Osteoblast (primary cell): ENCODE data around the gene CRY2. TPM values are rescaled to one million over a fixed set of nuclear protein-coding genes. Genes with fewer than 3 reads are reported as not detected.
"Not testable (repeated sequence)": the region's sequence is repeated elsewhere in the genome, so short reads cannot be mapped to it uniquely, and the experiment has no call there.

ENCODE experiments used
- DNase-seq: peaks from one replicate; pipeline ENCODE4 v3.0.0; 2011; ENCODE audit warnings: low spot score, mixed read lengths; ENCODE audit not compliant: insufficient read length; ENCODE audit errors: missing footprints
- H2AFZ ChIP-seq: 2 replicates; pipeline ENCODE4 v1.6.0; 2011; ENCODE audit warnings: mild to moderate bottlenecking, low read length
- H3K27ac ChIP-seq: 2 replicates; pipeline ENCODE4 v1.5.1; 2011; ENCODE audit warnings: mild to moderate bottlenecking, low read depth, low read length, moderate library complexity
- H3K27me3 ChIP-seq: 2 replicates; pipeline ENCODE4 v1.6.0; 2012; ENCODE audit warnings: mild to moderate bottlenecking, control low read depth, inconsistent platforms, low read length, moderate library complexity; ENCODE audit not compliant: insufficient read depth
- H3K36me3 ChIP-seq: 2 replicates; pipeline ENCODE4 v1.5.1; 2011; ENCODE audit warnings: mild to moderate bottlenecking, low read length, control low read depth, moderate library complexity; ENCODE audit not compliant: insufficient read depth
- H3K4me1 ChIP-seq: 2 replicates; pipeline ENCODE4 v1.5.1; 2011; ENCODE audit warnings: mild to moderate bottlenecking, low read length, control low read depth, moderate library complexity; ENCODE audit not compliant: insufficient read depth
- H3K4me2 ChIP-seq: 2 replicates; pipeline ENCODE4 v1.6.0; 2011; ENCODE audit warnings: mild to moderate bottlenecking, low read length; ENCODE audit not compliant: insufficient read depth
- H3K4me3 ChIP-seq: fragments of 200-600 bp; sonication (generic); 3 replicates; pipeline ENCODE4 v1.5.1; 2012; ENCODE audit warnings: mild to moderate bottlenecking, low read length, inconsistent platforms; ENCODE audit not compliant: insufficient read depth
- H3K79me2 ChIP-seq: 2 replicates; pipeline ENCODE4 v1.6.0; 2012; ENCODE audit warnings: mild to moderate bottlenecking, low read length, control low read depth, inconsistent platforms; ENCODE audit not compliant: insufficient read depth
- H3K9me3 ChIP-seq: 2 replicates; pipeline ENCODE4 v1.5.1; 2011; ENCODE audit warnings: low read depth, low read length, control low read depth
- H4K20me1 ChIP-seq: 2 replicates; pipeline ENCODE4 v1.6.0; 2012; ENCODE audit warnings: mild to moderate bottlenecking, low read length, control low read depth; ENCODE audit not compliant: insufficient read depth
- total RNA-seq: library from RNA; depleted of rRNA; stranded (reverse); fragments of >200 nt; gene quantifications from 2 replicates; pipeline ENCODE4 v1.2.3, GENCODE V29; 2012
- TF ChIP-seq, protein P1 (sequence below): IDR thresholded peaks from 2 replicates; pipeline ENCODE4 v1.5.1; 2011; ENCODE audit warnings: mild to moderate bottlenecking, low read depth, low read length, moderate library complexity; ENCODE audit errors: extremely low read depth

CRY2 gene
- total RNA-seq, 1 donor: 21.0 TPM

DNA sequence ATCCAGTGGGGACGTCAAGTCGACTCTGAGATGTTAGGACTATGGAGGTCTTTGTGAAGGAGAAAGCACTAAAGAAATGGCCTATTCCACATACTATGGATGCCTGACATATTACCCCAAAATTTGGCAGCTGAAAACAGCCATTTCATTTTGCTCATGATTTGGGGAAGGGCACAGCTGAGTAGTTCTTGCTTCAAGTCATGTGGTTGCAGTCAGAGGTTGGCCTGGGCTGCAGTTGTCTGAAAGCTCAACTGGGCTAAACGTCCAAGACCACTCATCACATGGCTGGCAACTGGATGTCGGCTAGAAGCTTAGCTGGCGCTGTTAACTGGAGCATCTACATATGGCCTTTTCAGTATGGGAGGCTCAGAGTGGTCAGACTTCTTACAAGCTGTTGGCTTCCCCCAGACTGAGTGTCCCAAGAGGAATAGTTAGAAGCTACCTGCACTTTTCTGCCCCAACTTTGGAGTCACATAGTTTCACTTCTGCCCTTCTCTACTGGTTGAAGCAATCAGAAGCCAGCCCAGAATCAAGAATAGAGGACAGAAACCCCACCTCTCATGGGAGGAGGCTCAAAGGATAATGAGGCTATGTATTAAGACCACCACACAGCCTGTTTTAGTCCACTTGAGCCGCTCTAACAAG is 28.2 kb upstream of the CRY2 start:
- no peaks in the 10 kb centered on the region for H3K27me3 ChIP-seq
- no peaks in the 10 kb centered on the region for H3K79me2 ChIP-seq
- H3K36me3 ChIP-seq: no peaks in the 10 kb centered on the region
- no peaks in the 10 kb centered on the region for H3K4me1 ChIP-seq
- H3K4me2 ChIP-seq: no peak overlapping the region
- TF ChIP-seq, protein P1, sequence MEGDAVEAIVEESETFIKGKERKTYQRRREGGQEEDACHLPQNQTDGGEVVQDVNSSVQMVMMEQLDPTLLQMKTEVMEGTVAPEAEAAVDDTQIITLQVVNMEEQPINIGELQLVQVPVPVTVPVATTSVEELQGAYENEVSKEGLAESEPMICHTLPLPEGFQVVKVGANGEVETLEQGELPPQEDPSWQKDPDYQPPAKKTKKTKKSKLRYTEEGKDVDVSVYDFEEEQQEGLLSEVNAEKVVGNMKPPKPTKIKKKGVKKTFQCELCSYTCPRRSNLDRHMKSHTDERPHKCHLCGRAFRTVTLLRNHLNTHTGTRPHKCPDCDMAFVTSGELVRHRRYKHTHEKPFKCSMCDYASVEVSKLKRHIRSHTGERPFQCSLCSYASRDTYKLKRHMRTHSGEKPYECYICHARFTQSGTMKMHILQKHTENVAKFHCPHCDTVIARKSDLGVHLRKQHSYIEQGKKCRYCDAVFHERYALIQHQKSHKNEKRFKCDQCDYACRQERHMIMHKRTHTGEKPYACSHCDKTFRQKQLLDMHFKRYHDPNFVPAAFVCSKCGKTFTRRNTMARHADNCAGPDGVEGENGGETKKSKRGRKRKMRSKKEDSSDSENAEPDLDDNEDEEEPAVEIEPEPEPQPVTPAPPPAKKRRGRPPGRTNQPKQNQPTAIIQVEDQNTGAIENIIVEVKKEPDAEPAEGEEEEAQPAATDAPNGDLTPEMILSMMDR: no peak
- no peak overlapping the region for H3K4me3 ChIP-seq
- no peak for DNase-seq
- no peak overlapping the region for H3K27ac ChIP-seq
- H4K20me1 ChIP-seq: no peaks in the 10 kb centered on the region
- no peaks in the 10 kb centered on the region for H3K9me3 ChIP-seq
- H2AFZ ChIP-seq: no peak overlapping the region

DNA sequence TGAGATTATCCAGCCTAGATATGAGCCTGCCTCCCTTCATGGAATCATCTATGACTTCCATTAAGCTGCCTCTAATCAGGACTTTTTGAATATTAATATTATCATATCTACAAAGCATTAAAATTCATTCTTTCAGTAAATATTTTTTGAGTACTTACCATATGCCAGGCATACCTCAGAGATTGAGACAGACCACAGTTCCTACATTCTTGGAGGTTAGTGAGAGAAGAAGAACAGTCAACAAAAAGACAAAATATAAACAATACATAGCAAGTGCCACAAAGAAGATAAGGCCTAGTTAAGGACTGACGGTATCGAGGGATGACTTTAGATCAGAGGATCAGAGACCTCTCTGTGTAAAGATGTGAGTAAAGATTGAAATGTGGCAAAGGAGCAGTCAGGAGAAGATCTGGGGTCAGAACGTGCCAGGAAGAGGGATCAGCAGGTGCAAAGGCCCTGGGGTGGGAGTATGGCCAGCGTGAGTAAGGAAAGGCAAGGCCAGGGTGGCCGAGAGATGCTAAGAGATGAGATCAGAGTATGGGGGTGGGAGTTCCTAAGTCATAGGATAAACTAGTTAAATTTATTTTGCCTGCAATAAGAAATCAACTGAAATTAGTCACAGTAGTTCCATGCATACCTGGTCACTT is 26.9 kb upstream of the CRY2 start:
- Histone ChIP-seq H3K27ac (no peak overlapping the region), H3K9me3 (no peaks in the 10 kb centered on the region), H4K20me1 (no peaks in the 10 kb centered on the region), H3K27me3 (no peaks in the 10 kb centered on the region), H3K4me2 (no peak overlapping the region), H3K79me2 (no peaks in the 10 kb centered on the region), H3K4me1 (no peaks in the 10 kb centered on the region), H3K36me3 (no peaks in the 10 kb centered on the region), H2AFZ (no peak overlapping the region), H3K4me3 (no peak overlapping the region)
- no peak for DNase-seq
- TF ChIP-seq, protein P1: no peak

DNA sequence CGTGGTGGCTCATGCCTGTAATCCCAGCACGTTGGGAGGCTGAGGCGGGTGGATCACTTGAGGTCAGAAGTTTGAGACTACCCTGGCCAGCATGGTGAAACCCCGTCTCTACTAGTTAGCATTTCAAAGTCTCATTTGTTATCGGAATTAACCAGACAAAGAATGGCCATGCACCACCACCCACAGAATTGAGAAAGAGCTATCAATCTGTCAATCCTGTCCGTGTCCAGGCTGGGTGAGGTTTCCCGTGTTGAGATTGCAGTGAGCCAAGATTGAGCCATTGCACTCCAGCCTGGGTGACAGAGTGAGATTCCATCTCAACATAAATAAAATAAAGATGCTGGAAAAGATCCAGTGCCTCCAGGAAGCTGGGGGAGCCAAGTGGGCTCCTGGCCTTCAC is 20.8 kb upstream of the CRY2 start:
- not testable (repeated sequence) for H3K4me1 ChIP-seq, H3K4me2 ChIP-seq, H3K27ac ChIP-seq, H2AFZ ChIP-seq, H3K36me3 ChIP-seq, H3K4me3 ChIP-seq, H3K9me3 ChIP-seq, DNase-seq, H3K79me2 ChIP-seq, H4K20me1 ChIP-seq
- H3K27me3 ChIP-seq: peaks cover 45% of the 10 kb centered on the region

DNA sequence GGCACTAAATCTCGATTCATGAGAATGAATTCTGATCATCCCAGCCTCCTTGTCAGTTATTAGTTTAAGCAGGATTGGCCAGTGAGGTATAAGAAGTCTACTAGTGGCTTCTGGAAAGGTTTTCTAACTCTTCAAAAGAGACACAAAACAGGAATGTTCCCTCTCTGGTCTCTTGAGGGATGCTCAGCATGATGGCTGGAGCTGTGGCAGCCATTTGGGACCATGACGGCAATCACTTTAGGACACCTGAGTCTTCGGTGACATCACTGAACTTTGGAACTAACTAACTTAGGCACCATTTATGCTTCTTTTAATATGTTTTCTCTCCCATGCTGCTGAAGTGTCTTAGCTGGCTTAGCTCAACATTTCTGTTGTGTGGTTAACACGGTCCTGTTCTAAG is 20.2 kb upstream of the CRY2 start:
- H3K4me3 ChIP-seq: no peak overlapping the region
- no peaks in the 10 kb centered on the region for H3K4me1 ChIP-seq
- peaks cover 46% of the 10 kb centered on the region for H3K27me3 ChIP-seq
- H3K4me2 ChIP-seq: no peak overlapping the region
- H3K27ac ChIP-seq: no peak overlapping the region
- TF ChIP-seq, protein P1: no peak
- no peak overlapping the region for H2AFZ ChIP-seq
- no peaks in the 10 kb centered on the region for H4K20me1 ChIP-seq
- no peaks in the 10 kb centered on the region for H3K79me2 ChIP-seq
- DNase-seq: no peak
- H3K9me3 ChIP-seq: no peaks in the 10 kb centered on the region
- no peaks in the 10 kb centered on the region for H3K36me3 ChIP-seq
